GM12878 (cell line): Measurements from ENCODE around the gene CRYGN. TPM values are rescaled to one million over a fixed set of nuclear protein-coding genes. Genes with fewer than 3 reads are reported as not detected.

Experiments
- ATAC-seq: fragments of 200-7000 bp; cut with Tn5 transposase; 3 replicates; pipeline ENCODE4 v1.9.1; 2020; ENCODE audit warnings: mild to moderate bottlenecking, moderate library complexity
- BruUV-seq: library from RNA; stranded (reverse); fragments of 400-500 nt; replicated peaks from 2 replicates; lab custom pipeline; 2021; lab: Mats Ljungman, UMichigan
- CTCF ChIA-PET: fragments of 300-600 bp; sonication (Branson Sonifier 250); formaldehyde crosslinking; extraction: SDS; loops from one replicate; lab custom pipeline; 2021; ENCODE audit warnings: inconsistent platforms; lab: Yijun Ruan, JAX
- POLR2A ChIA-PET: fragments of 350-600 bp; formaldehyde crosslinking; extraction: SDS; loops from one replicate; lab custom pipeline; 2021; ENCODE audit warnings: inconsistent platforms; lab: Charles Lee
- RAD21 ChIA-PET: fragments of 300-600 bp; sonication (Branson Sonifier 250); formaldehyde crosslinking; loops from one replicate; lab custom pipeline; 2023; ENCODE audit warnings: antibody characterized with exemption; ENCODE audit not compliant: unreplicated experiment; lab: Charles Lee
- SMC1A ChIA-PET: fragments of 300-600 bp; sonication (Branson Sonifier 250); formaldehyde crosslinking; loops from one replicate; lab custom pipeline; 2023; ENCODE audit not compliant: unreplicated experiment, uncharacterized antibody; lab: Charles Lee
- DNase-seq: peaks from one replicate; pipeline ENCODE4 v3.0.0-alpha.2; 2011; ENCODE audit warnings: low read depth, low spot score
- FAIRE-seq: peaks from 3 replicates; lab custom pipeline; 2011; peaks lifted over from hg19 to GRCh38; lab: Jason Lieb, UNC
- H2AFZ ChIP-seq: 2 replicates; pipeline ENCODE4 v1.6.0; 2011; ENCODE audit warnings: low read depth, low read length, control low read depth; ENCODE audit not compliant: control insufficient read depth
- H3K27ac ChIP-seq: 2 replicates; pipeline ENCODE4 v1.5.1; 2011; ENCODE audit warnings: control low read depth; ENCODE audit not compliant: control insufficient read depth, insufficient read depth
- H3K27me3 ChIP-seq, 2 experiments: replicated peaks in 1 of 2; 2 replicates each; pipeline versions ENCODE4 v1.6.0 to v1.6.1; 2011; ENCODE audit warnings: low read length in 1 of 2; ENCODE audit not compliant: control insufficient read depth in 2 of 2, insufficient read depth in 2 of 2
- H3K36me3 ChIP-seq, 2 experiments: 2 replicates each; pipeline ENCODE4 v1.5.1; 2011; ENCODE audit warnings: low read length in 1 of 2; ENCODE audit not compliant: control insufficient read depth in 2 of 2, insufficient read depth in 2 of 2
- H3K4me1 ChIP-seq: 2 replicates; pipeline ENCODE4 v1.6.1; 2011; ENCODE audit warnings: mild to moderate bottlenecking, low read length, moderate library complexity, mixed read lengths; ENCODE audit not compliant: control insufficient read depth, insufficient read depth
- H3K4me2 ChIP-seq: 2 replicates; pipeline ENCODE4 v1.6.0; 2011; ENCODE audit warnings: control low read depth; ENCODE audit not compliant: control insufficient read depth, insufficient read depth
- H3K4me3 ChIP-seq: fragments of 200-600 bp; sonication (generic); 2 replicates; pipeline ENCODE4 v1.5.1; 2016
- H3K79me2 ChIP-seq: 2 replicates; pipeline ENCODE4 v1.6.0; 2011; ENCODE audit warnings: low read length; ENCODE audit not compliant: control insufficient read depth, insufficient read depth
- H3K9ac ChIP-seq: 2 replicates; pipeline ENCODE4 v1.8.0; 2011; ENCODE audit warnings: low read length, control low read depth, mixed read lengths; ENCODE audit not compliant: control insufficient read depth, insufficient read depth
- H3K9me3 ChIP-seq: replicated peaks from 3 replicates; pipeline ENCODE4 v1.5.1; 2011; ENCODE audit warnings: mild to moderate bottlenecking, low read length; ENCODE audit not compliant: control insufficient read depth, insufficient read depth
- H4K20me1 ChIP-seq: 2 replicates; pipeline ENCODE4 v1.6.0; 2011; ENCODE audit not compliant: control insufficient read depth, insufficient read depth
- EGR1 ChIP-seq, 2 experiments: IDR thresholded peaks; 1 replicate in 1 of 2; 2 replicates in 1 of 2; pipeline ENCODE4 v1.6.1; 2011 to 2012; ENCODE audit warnings: low read depth in 2 of 2, low read length in 2 of 2, borderline replicate concordance in 1 of 2, mild to moderate bottlenecking in 1 of 2, moderate library complexity in 1 of 2
- RAD21 ChIP-seq: IDR thresholded peaks from 2 replicates; pipeline ENCODE4 v1.6.1; 2011; ENCODE audit warnings: mild to moderate bottlenecking, low read depth, low read length, moderate library complexity; ENCODE audit not compliant: insufficient read depth
- TCF3 ChIP-seq: IDR thresholded peaks from 2 replicates; pipeline ENCODE4 v1.6.1; 2012; ENCODE audit warnings: low read depth, mild to moderate bottlenecking, low read length, borderline replicate concordance; ENCODE audit not compliant: insufficient read depth
- YY1 ChIP-seq: IDR thresholded peaks from 2 replicates; pipeline ENCODE4 v1.6.1; 2011; ENCODE audit warnings: low read depth, mild to moderate bottlenecking, low read length
- WGBS: methylation state at CpG from one replicate; pipeline ENCODE4 v1.1.6; 2016; ENCODE audit warnings: low lambda C conversion rate; ENCODE audit not compliant: insufficient replicate concordance, insufficient coverage; ENCODE audit errors: missing lambda C conversion rate; 5-methylcytosine and 5-hydroxymethylcytosine counted together
- in situ Hi-C: fragments of 300-500 bp; cut with MboI; formaldehyde crosslinking; loops from 9 replicates; pipeline ENCODE4 v1.14.3; 2018; ENCODE audit warnings: mixed read lengths
- intact Hi-C: fragments of 100-400 bp; cut with micrococcal nuclease; formaldehyde crosslinking; loops from one replicate; pipeline ENCODE4 v1.14.2; 2022; ENCODE audit not compliant: unreplicated experiment
- polyA plus RNA-seq, 11 experiments: library from polyadenylated mRNA; depleted of rRNA in 4 of 11; unstranded in 6 of 11; stranded (reverse) in 5 of 11; fragments of >200 nt; fragmentation: Nextera tagmentation in 4 of 11; fragmentation: Illumina TruSeq in 1 of 11; extraction: Ambion mirVana in 4 of 11; extraction: Trizol in 1 of 11; gene quantifications; 1 replicate in 1 of 11; 2 replicates in 10 of 11; pipeline versions ENCODE4 v1.2.1 to v1.2.3, GENCODE V29; 2011 to 2016; ENCODE audit warnings: inconsistent platforms in 2 of 11, missing spikeins in 2 of 11, low read depth in 1 of 11
- total RNA-seq, 4 experiments: library from RNA; depleted of rRNA in 3 of 4; stranded (reverse); fragments of >200 nt in 3 of 4; fragmentation: Illumina TruSeq in 1 of 4; extraction: Trizol in 1 of 4; gene quantifications; 2 replicates each; pipeline versions ENCODE4 v1.2.1 to v1.2.3, GENCODE V29; 2013 to 2021
- TF ChIP-seq, protein P1 (sequence below), 3 experiments: IDR thresholded peaks in 2 of 3; conservative IDR thresholded peaks in 1 of 3; 2 replicates each; pipeline ENCODE4 v1.5.1; 2011; ENCODE audit warnings: low read depth in 3 of 3, low read length in 3 of 3, mild to moderate bottlenecking in 3 of 3, control low read depth in 2 of 3, moderate library complexity in 2 of 3, inconsistent platforms in 1 of 3, mixed read lengths in 1 of 3; ENCODE audit not compliant: control insufficient read depth in 2 of 3, insufficient read depth in 1 of 3; ENCODE audit errors: extremely low read depth in 1 of 3
- TF ChIP-seq, protein P2 (sequence below): fragments of 450-650 bp; IDR thresholded peaks from 2 replicates; pipeline ENCODE4 v1.6.1; 2017; ENCODE audit warnings: antibody characterized with exemption, mild to moderate bottlenecking, moderate library complexity

CRYGN gene
- total and polyA plus RNA-seq, 10 of the 15 experiments (the other 5 are each of a cell fraction or from before 2014, with no cell fraction given): not detected

DNA sequence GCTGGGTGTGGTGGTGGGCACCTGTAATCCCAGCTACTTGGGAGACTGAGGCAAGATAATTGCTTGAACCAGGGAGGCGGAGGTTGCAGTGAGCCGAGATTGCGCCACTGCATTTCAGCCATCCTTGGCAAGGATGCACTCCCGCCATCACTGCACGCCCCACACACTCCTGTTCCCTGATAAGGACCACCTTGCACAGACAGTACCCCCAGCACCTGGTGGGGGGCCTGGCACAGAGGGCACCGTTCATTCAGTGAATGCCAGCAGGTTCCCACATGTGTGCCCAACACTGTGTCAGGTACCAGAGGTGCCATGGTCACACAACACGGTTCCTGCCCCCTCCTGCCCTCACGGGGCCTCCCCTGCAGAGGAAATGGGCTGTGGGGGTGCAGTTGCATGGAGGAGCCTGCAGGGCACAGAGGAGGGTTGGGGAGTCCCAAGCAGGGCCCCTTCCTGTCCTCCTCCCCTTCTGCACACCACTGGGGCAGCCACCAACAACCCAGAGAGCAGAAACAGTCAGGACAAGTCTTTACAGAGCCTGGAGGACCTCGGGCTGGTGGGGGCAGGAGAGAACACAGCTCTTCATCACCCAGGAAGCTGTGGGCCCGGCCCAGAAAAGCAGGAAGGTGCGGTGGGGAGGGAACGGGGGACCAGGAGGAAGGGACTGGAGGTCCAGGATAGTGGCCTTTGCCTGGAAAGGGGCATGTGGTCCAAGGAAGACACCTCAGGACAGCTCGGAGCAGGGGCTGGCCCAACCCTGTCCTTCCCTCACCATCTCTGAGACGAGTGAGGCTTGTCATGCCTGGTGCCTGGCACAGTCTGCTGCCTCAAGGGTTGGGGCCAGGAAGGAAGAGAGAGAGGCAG lies 7.1 kb downstream of the CRYGN start:
- H3K27ac ChIP-seq: no peak overlapping the region
- no peaks in the 10 kb centered on the region; a peak in 1 of 4 replicates for H3K27me3 ChIP-seq
- WGBS: 25% methylated on average over 14 of the region's 14 CpGs
- H4K20me1 ChIP-seq: no peaks in the 10 kb centered on the region
- ChIA-PET CTCF (interaction anchor here (1.1 kb wide), 1 partner anchor 16 kb away, joined by 3 read pairs; no protein-coding TSS in a partner anchor), RAD21 (interaction anchor here (1.1 kb wide), 1 partner anchor 117 kb away, joined by 3 read pairs; no protein-coding TSS in a partner anchor), SMC1A (no interaction called here), POLR2A (interaction anchor here (0.6 kb wide), 1 partner anchor 10 kb away, joined by 9 read pairs; no protein-coding TSS in a partner anchor)
- in situ Hi-C loops: no loop called here
- peaks cover 22% of the 10 kb centered on the region for H3K4me1 ChIP-seq
- DNase-seq: peak; percentile 11
- intact Hi-C loops: no loop called here
- H3K9me3 ChIP-seq: no peaks in the 10 kb centered on the region
- FAIRE-seq: no peak
- peak overlapping the region; percentile 73 for H2AFZ ChIP-seq
- H3K36me3 ChIP-seq: no peaks in the 10 kb centered on the region
- H3K79me2 ChIP-seq: no peaks in the 10 kb centered on the region
- no TSS peak for BruUV-seq
- H3K4me2 ChIP-seq: peak overlapping the region; percentile 38; the same call in 1 of the 2 replicates
- peak; percentile 89 for ATAC-seq
- no peak overlapping the region for H3K4me3 ChIP-seq
- H3K9ac ChIP-seq: no peak overlapping the region; the same call in 1 of the 2 replicates
- TF ChIP-seq RAD21 (0 out of 2 replicates have a peak, but pooled peaks have one; percentile 12), YY1 (no peak), TCF3 (peak; percentile 13; the same call in 1 of the 2 replicates), EGR1 (IDR thresholded peaks at IDR 0.05; ENCODE audit: borderline replicate concordance in 1 of 2, low read depth in 2 of 2, low read length in 2 of 2) (no peak)
- TF ChIP-seq, protein P1, sequence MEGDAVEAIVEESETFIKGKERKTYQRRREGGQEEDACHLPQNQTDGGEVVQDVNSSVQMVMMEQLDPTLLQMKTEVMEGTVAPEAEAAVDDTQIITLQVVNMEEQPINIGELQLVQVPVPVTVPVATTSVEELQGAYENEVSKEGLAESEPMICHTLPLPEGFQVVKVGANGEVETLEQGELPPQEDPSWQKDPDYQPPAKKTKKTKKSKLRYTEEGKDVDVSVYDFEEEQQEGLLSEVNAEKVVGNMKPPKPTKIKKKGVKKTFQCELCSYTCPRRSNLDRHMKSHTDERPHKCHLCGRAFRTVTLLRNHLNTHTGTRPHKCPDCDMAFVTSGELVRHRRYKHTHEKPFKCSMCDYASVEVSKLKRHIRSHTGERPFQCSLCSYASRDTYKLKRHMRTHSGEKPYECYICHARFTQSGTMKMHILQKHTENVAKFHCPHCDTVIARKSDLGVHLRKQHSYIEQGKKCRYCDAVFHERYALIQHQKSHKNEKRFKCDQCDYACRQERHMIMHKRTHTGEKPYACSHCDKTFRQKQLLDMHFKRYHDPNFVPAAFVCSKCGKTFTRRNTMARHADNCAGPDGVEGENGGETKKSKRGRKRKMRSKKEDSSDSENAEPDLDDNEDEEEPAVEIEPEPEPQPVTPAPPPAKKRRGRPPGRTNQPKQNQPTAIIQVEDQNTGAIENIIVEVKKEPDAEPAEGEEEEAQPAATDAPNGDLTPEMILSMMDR (IDR thresholded peaks at IDR 0.05 in 2 of 3, conservative IDR thresholded peaks at IDR 0.05 in 1 of 3; ENCODE audit: control insufficient read depth in 2 of 3, extremely low read depth in 1 of 3, insufficient read depth in 1 of 3, low read depth in 3 of 3, low read length in 3 of 3): peak in 2 of 3 experiments; percentile 51 to 53; a peak in 4 of 6 replicates
- TF ChIP-seq, protein P2, sequence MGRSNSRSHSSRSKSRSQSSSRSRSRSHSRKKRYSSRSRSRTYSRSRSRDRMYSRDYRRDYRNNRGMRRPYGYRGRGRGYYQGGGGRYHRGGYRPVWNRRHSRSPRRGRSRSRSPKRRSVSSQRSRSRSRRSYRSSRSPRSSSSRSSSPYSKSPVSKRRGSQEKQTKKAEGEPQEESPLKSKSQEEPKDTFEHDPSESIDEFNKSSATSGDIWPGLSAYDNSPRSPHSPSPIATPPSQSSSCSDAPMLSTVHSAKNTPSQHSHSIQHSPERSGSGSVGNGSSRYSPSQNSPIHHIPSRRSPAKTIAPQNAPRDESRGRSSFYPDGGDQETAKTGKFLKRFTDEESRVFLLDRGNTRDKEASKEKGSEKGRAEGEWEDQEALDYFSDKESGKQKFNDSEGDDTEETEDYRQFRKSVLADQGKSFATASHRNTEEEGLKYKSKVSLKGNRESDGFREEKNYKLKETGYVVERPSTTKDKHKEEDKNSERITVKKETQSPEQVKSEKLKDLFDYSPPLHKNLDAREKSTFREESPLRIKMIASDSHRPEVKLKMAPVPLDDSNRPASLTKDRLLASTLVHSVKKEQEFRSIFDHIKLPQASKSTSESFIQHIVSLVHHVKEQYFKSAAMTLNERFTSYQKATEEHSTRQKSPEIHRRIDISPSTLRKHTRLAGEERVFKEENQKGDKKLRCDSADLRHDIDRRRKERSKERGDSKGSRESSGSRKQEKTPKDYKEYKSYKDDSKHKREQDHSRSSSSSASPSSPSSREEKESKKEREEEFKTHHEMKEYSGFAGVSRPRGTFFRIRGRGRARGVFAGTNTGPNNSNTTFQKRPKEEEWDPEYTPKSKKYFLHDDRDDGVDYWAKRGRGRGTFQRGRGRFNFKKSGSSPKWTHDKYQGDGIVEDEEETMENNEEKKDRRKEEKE: no peak
